ENCODE results near the gene DDX23.

The DDX23 gene

GRCh38 chr12:48793696-48794095 lies 58.3 kb downstream of the DDX23 start:
- no peak for DNase-seq

GRCh38 chr12:48789858-48790326 lies 62.1 kb downstream of the DDX23 start:
- no peak for DNase-seq

GRCh38 chr12:48788854-48789775 lies 62.8 kb downstream of the DDX23 start, which contains the start of gene ADCY6:
ADCY6 (minus strand) TSS chr12:48789089; CDS start chr12:48783434, 5,655 bp downstream.
- no peak for DNase-seq

- no peak for DNase-seq
These were observed 63.5 kb downstream of the DDX23 start for GRCh38 chr12:48788524-48788853.

- DNase-seq: no peak
These were observed 64.0 kb downstream of the DDX23 start for GRCh38 chr12:48787791-48788523.

- DNase-seq: no peak
These were observed 65.1 kb downstream of the DDX23 start for GRCh38 chr12:48786591-48787544.

- DNase-seq: no peak
These were observed 68.5 kb downstream of the DDX23 start for GRCh38 chr12:48783432-48783831.

GRCh38 chr12:48782457-48783395 lies 69.2 kb downstream of the DDX23 start:
- DNase-seq: no peak

- DNase-seq: no peak
These were observed 70.1 kb downstream of the DDX23 start for GRCh38 chr12:48781750-48782456.

GRCh38 chr12:48780381-48781025 lies 71.5 kb downstream of the DDX23 start:
- DNase-seq: no peak

- no peak for DNase-seq
These were observed 72.1 kb downstream of the DDX23 start for GRCh38 chr12:48779869-48780268.
